GM12801 (cell line): Measurements from ENCODE around the gene CNEP1R1.

ENCODE experiments used
- TF ChIP-seq, protein P1 (sequence below): IDR thresholded peaks from one replicate; pipeline ENCODE4 v1.5.1; 2011; ENCODE audit warnings: control low read depth; ENCODE audit not compliant: insufficient read length; ENCODE audit errors: extremely low read depth

CNEP1R1 gene

DNA sequence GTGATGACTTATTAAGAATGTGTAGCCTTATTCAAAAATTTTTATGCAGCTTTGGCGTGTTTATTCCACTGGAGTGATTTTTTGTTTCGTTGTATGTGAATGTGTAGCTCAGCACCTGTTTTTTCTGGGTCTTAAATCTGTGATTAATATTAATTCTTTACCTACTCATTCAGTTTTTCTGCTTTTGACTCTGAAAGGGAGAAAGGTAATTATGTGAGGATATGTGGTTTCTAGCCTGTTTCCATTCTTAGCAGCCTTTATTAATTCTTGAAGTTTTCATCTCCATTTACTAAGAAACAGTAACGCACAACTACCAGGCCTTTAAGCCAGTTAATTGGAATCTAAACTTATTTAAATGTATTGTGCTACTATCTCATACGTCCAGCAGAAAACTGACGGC is 47.7 kb downstream of the CNEP1R1 start:
- TF ChIP-seq, protein P1, sequence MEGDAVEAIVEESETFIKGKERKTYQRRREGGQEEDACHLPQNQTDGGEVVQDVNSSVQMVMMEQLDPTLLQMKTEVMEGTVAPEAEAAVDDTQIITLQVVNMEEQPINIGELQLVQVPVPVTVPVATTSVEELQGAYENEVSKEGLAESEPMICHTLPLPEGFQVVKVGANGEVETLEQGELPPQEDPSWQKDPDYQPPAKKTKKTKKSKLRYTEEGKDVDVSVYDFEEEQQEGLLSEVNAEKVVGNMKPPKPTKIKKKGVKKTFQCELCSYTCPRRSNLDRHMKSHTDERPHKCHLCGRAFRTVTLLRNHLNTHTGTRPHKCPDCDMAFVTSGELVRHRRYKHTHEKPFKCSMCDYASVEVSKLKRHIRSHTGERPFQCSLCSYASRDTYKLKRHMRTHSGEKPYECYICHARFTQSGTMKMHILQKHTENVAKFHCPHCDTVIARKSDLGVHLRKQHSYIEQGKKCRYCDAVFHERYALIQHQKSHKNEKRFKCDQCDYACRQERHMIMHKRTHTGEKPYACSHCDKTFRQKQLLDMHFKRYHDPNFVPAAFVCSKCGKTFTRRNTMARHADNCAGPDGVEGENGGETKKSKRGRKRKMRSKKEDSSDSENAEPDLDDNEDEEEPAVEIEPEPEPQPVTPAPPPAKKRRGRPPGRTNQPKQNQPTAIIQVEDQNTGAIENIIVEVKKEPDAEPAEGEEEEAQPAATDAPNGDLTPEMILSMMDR, result no peak

DNA sequence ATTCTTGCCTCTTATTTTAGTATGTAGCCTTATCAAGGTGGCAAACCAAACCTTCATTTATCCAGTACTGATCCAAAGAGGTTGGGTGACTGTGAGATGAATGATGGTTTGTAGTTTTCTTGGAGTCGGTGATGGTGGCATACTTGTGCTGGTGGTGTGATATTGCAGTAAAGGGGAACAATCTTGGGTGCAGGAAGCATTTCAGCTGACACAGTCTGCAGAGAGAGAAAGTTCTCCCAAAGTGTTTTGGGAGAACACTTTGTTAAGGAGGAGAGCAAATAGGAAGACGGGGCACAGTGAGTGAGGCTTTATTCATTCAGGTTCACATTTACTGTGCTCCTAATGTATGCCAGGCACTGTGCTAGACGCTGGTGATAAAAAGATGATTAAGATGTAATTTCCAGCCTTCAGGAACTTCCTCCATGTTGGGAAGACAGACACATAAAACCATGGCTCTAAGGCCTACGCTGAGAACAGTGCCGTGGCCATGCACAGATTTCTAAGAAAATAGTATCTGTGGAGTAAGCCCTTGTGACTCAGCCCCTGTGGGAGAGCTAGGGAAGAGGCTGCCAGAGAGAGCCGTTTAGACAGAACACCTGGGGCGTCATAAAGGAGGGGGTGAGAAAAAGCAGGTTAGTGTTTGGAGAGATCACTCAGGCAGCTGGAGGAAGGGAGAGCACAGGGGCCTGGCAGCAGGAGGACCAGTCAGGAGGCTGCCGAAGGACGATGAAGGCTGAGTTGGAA is 54.5 kb downstream of the CNEP1R1 start:
- TF ChIP-seq, protein P1, result no peak

DNA sequence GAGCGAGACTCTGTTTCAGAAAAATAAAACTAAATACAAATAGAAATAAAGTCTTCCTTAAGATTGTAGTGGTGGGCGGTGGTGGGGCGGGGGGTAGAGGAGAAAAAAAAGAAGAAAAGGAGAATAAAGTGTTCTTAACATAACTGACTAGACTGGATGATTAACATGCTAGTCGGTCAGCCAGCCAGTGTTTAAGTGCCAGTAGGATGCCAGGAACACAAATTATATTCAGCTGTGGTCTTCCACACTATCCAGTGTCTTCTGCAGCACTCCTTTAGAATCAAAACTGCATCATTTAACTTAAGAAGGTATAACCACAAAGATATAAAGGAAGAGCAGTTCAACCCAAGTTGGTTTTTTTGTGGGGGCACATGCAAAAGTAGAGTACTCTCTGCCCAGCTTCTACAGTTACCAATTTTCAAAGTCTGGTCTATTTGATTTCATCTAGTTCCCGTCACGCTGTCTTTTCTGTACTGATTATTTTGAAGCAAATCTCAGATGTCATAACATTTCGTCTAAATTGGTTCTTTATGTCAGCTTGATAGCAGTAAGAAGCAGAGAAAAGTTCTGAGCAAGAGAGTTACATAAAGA is 56.5 kb downstream of the CNEP1R1 start:
- TF ChIP-seq, protein P1, result no peak

DNA sequence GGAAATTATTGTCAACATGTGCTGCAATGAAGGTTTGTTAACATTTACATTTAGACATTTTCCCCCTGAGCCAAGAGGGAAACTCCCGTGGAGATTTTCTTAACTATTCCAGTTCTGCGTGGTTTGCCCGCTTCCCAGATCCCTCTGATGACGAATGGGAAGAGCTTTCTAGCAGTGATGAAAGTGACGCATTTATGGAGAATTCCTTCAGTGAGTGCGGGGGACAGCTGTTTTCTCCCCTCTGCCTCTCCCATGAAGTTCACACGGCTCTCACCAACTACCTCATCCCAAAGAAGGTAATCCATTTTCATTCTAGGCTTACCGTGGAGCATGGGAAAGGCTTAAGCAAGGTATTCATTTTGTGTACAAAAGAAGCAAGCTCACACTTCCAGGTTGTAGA is 59.0 kb downstream of the CNEP1R1 start:
- TF ChIP-seq, protein P1, result no peak

DNA sequence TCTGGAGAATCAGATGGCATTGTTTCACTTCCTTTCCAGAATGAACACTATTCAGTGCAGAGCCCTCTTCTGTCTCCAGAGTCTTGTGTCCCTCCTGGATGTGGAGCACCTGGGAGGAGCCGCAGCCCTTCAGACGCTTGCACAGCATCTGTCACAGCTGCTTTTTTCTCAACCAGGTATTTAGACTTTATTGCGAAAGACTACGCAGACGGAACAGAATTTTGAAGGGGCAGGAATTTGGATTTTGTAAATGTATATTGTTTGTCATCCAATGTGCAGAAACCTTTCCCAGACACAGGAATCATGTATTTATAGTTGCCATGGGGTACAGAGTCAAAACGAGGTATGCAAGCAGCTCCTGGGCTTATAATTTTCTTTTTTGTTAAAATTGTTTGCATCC is 61.2 kb downstream of the CNEP1R1 start:
- TF ChIP-seq, protein P1, result no peak
